Thymus (tissue), 11 donors: ENCODE measurements around the gene M6PR. TPM values are rescaled to one million over a fixed set of nuclear protein-coding genes. Genes with fewer than 3 reads are reported as not detected.

Source experiments
- DNase-seq, 9 donors: peaks; one replicate each; pipeline ENCODE4 v3.0.0-alpha.2; 2013; ENCODE audit warnings: low spot score in 9 of 9, low read depth in 6 of 9, missing footprints in 1 of 9
- H3K27ac ChIP-seq, 2 donors: one replicate each; pipeline ENCODE4 v1.5.1; 2013; ENCODE audit warnings: control low read depth in 1 of 2, low read depth in 1 of 2, low read length in 1 of 2, mild to moderate bottlenecking in 1 of 2, moderate library complexity in 1 of 2
- H3K27me3 ChIP-seq, 2 donors: one replicate each; pipeline ENCODE4 v1.5.1; 2013; ENCODE audit warnings: low read length in 1 of 2; ENCODE audit not compliant: control insufficient read depth in 2 of 2, insufficient read depth in 1 of 2
- H3K36me3 ChIP-seq, 2 donors: one replicate each; pipeline ENCODE4 v1.5.1; 2013; ENCODE audit warnings: low read length in 1 of 2, mild to moderate bottlenecking in 1 of 2, moderate library complexity in 1 of 2; ENCODE audit not compliant: control insufficient read depth in 2 of 2, insufficient read depth in 2 of 2
- H3K4me1 ChIP-seq, 2 donors: one replicate each; pipeline ENCODE4 v1.5.1; 2013; ENCODE audit warnings: low read length in 2 of 2; ENCODE audit not compliant: control insufficient read depth in 2 of 2, insufficient read depth in 2 of 2
- H3K4me3 ChIP-seq, 2 donors: one replicate each; pipeline ENCODE4 v1.5.1; 2013; ENCODE audit warnings: low read length in 2 of 2, control low read depth in 1 of 2, mild to moderate bottlenecking in 1 of 2
- H3K9me3 ChIP-seq, 2 donors: one replicate each; pipeline ENCODE4 v1.5.1; 2013; ENCODE audit warnings: low read length in 1 of 2, mild to moderate bottlenecking in 1 of 2; ENCODE audit not compliant: control insufficient read depth in 2 of 2, insufficient read depth in 1 of 2
- WGBS: extraction: QIAGEN DNeasy Blood & Tissue Kit; methylation state at CpG from one replicate; pipeline ENCODE4 v1.1.7; 2013; 5-methylcytosine and 5-hydroxymethylcytosine counted together
- polyA plus RNA-seq: library from polyadenylated mRNA; stranded (reverse); fragments of 200-250 nt; gene quantifications from one replicate; pipeline ENCODE4 v1.2.3, GENCODE V29; 2013
- total RNA-seq: library from RNA; stranded (reverse); fragments of 120-200 nt; gene quantifications from one replicate; pipeline ENCODE4 v1.2.4, GENCODE V29; 2013
- donor health status: healthy.

M6PR gene
- total and polyA plus RNA-seq, 2 donors: 101 to 166 TPM

DNA sequence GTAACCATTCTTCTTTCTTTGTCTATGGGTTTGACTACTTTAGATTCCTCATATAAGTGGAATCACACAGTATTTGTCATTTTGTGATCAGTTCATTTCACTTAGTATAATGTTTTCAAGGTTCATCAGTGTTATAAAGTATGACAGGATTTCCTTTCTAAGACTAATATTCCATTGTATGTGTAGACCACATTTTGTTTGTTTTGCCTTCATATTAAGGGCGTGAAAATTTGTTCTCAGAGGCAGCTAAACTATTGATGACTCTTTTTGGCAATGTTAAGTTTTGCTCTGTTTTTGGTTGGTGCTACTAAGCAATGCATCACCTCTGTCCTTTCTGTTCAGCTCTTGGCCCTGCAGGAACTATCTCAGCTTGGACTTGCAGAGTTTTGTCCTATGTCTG, 38.2 kb upstream of the M6PR start:
- no peaks in the 10 kb centered on the region for H3K36me3 ChIP-seq
- WGBS: 96% methylated on average over 1 of the region's 1 CpG
- no peak overlapping the region for H3K4me3 ChIP-seq
- no peak for DNase-seq
- peaks cover 5 to 8% of the 10 kb centered on the region in 2 donors for H3K4me1 ChIP-seq
- H3K27ac ChIP-seq: no peak overlapping the region
- H3K9me3 ChIP-seq: no peaks in the 10 kb centered on the region
- no peaks in the 10 kb centered on the region for H3K27me3 ChIP-seq

DNA sequence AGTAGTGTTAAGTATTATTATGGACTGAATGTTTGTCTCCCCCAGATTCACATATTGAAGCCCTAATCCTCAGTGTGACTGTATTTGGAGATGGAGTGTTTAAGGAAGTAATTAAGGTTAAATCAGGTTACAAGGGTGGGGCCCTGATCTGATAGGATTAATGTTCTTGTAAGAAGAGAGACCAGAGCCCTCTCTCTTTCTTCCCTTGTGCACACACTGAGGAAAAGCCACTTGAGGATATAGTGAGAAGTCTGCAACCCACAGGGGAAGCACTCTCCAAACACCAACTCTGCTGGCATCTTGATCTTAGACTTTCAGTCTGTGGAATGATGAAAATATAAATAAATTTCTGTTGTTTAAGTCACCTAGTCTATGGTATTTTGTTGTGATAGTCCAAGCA, 37.7 kb upstream of the M6PR start:
- Histone ChIP-seq H3K4me1 (peaks cover 3 to 5% of the 10 kb centered on the region in 2 donors), H3K4me3 (no peak overlapping the region), H3K36me3 (no peaks in the 10 kb centered on the region), H3K27ac (no peak overlapping the region), H3K9me3 (no peaks in the 10 kb centered on the region), H3K27me3 (no peaks in the 10 kb centered on the region)
- no peak for DNase-seq

DNA sequence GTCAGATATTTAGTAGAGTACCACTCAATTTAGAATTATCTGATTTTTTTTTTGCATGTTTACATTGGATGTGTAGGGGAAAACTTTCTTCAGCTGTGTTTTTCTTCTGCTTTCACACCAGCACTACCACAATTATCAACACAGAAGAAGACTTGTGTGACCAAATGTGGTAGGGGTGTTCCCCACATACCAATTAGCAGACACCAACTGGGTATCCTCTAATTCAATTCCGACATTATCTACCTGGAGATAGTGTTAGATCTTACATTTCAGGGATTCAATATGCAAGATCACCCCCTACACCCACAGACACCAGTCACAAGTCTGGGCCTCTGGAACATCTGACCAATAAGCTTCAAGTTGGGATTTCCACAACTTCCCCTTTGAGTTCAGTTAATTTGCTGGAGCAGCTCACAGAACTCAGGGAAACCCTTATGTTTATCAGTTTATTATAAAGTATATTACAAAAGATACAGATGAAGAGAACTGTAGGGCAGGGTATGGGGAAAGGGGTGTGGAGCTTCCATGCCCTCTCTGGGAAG, 35.8 kb upstream of the M6PR start:
- H3K9me3 ChIP-seq: peaks cover 0 to 5% of the 10 kb centered on the region in 2 donors
- no peaks in the 10 kb centered on the region for H3K36me3 ChIP-seq
- no peak overlapping the region for H3K4me3 ChIP-seq
- 98% methylated on average over 1 of the region's 1 CpG for WGBS
- no peaks in the 10 kb centered on the region for H3K27me3 ChIP-seq
- H3K27ac ChIP-seq: no peak overlapping the region
- H3K4me1 ChIP-seq: no peaks in the 10 kb centered on the region
- DNase-seq: no peak

DNA sequence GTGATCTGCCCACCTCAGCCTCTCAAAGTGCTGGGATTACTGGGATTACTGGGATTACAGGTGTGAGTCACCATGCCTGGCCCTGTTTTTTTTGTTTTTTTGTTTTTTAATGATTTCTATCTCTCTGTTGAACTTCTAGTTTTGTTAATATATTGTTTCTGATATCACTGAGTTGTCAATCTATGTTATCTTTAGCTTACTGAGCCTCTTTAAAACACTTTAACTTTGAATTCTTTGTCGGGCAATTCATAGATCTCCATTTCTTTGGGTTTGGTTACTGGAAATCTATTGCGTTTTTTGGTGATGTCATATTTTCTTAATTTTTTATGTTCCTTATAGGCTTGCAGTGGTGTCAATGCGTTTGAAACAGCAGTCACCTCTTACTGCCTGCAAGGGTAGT, 30.7 kb upstream of the M6PR start:
- Histone ChIP-seq H3K27ac (no peak overlapping the region), H3K27me3 (no peaks in the 10 kb centered on the region), H3K9me3 (peaks cover 0 to 6% of the 10 kb centered on the region in 2 donors), H3K4me1 (no peaks in the 10 kb centered on the region), H3K4me3 (no peak overlapping the region), H3K36me3 (no peaks in the 10 kb centered on the region)
- no peak for DNase-seq
- 98% methylated on average over 3 of the region's 3 CpGs for WGBS

DNA sequence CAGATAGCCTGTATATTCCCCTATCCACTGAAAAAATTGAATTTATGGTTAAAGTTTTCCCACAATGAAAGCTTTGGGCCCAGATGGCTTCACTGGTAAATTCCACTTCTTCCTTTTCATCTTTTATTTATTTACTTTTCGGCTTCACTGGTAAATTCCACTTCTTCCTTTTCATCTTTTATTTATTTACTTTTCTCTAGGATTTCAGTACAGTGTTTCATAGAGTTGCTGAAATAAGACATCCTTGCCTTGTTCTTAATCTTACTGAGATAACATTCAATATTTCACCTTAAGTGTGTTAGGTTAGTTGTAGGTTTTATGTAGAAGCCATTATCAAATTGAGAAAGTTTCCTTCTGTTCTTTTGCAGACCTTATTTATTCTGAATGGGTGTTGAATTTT, 21.0 kb upstream of the M6PR start:
- no peaks in the 10 kb centered on the region for H3K27me3 ChIP-seq
- no peak for DNase-seq
- H3K4me3 ChIP-seq: no peak overlapping the region
- 96% methylated on average over 1 of the region's 1 CpG for WGBS
- H3K9me3 ChIP-seq: peaks cover 1 to 14% of the 10 kb centered on the region in 2 donors
- no peak overlapping the region for H3K27ac ChIP-seq
- H3K4me1 ChIP-seq: no peaks in the 10 kb centered on the region
- H3K36me3 ChIP-seq: no peaks in the 10 kb centered on the region

DNA sequence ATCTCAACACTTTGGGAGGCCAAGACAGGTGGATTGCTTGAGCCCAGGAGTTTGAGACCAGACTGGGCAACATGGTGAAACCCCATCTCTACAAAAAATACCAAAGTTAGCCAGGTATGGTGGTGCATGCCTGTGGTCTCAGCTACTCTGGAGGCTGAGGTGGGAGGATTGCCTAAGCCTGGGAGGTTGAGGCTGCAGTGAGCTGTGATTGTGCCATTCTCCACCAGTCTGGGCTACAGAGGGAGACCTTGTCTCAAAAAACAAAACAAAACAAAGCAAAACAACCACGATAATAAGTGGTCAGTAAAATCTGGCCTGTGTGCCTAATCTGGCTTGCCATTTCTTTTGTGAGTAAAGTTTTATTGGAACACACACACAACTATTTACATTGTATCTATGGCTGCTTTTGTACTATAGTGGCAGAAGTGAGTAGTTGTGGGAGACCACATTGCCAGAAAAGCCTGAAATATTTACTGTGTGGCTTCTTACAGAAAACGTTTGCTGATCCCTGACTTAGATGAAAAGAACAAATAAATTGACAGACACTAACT, 20.5 kb upstream of the M6PR start:
- WGBS: 84% methylated on average over 2 of the region's 2 CpGs
- no peaks in the 10 kb centered on the region for H3K36me3 ChIP-seq
- H3K4me1 ChIP-seq: no peaks in the 10 kb centered on the region
- DNase-seq: no peak
- no peak overlapping the region for H3K4me3 ChIP-seq
- peaks cover 1 to 14% of the 10 kb centered on the region in 2 donors for H3K9me3 ChIP-seq
- no peaks in the 10 kb centered on the region for H3K27me3 ChIP-seq
- H3K27ac ChIP-seq: no peak overlapping the region

DNA sequence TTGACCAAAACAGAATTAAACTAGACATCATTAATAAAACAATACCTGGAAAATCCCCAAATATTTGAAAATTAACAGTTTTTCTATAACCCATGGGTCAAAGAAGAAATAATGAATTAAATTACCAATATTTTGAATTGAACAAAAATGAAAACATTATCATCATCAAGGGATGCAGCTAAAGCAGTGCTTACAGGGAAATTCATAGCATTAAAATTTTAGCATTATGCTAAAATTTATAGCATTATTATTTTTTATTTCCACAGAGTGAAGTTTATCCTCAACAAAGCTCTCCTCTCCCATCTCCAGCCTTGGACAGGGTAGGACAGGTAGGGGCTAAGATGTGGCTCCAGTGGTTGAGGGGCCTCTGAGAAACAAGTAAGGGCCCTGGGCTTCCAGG, 19.3 kb upstream of the M6PR start:
- peaks cover 1 to 14% of the 10 kb centered on the region in 2 donors for H3K9me3 ChIP-seq
- no peaks in the 10 kb centered on the region for H3K36me3 ChIP-seq
- no peaks in the 10 kb centered on the region for H3K4me1 ChIP-seq
- H3K27ac ChIP-seq: no peak overlapping the region
- H3K27me3 ChIP-seq: no peaks in the 10 kb centered on the region
- DNase-seq: no peak
- no peak overlapping the region for H3K4me3 ChIP-seq

DNA sequence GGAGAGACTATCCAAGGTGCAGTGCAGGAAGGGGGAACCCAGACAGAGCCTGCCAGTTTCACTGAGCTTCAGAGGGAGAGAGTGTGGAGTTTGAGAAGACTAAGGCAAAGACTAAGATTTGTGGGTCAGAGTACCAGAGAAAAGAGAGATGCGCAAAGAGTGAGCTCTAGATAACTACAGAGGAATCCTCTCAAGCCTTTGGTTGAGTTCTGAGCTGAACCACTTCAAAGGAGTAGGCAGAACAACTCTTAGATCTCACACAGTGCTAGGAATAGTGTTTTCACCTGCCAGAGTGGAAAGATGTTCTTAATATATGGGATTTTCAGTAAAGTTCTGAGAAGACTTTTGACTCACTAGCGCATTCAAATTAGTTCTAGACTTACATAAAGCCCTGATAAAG, 10.7 kb upstream of the M6PR start:
- 54% methylated on average over 2 of the region's 2 CpGs for WGBS
- H3K4me3 ChIP-seq: no peak overlapping the region
- H3K4me1 ChIP-seq: peaks cover 11 to 27% of the 10 kb centered on the region in 2 donors
- H3K27me3 ChIP-seq: no peaks in the 10 kb centered on the region
- peak in 6 of 9 donors; percentile 36 to 84 (median 52) for DNase-seq
- no peak overlapping the region for H3K27ac ChIP-seq
- peaks cover 0 to 4% of the 10 kb centered on the region in 2 donors for H3K36me3 ChIP-seq
- peaks cover 0 to 14% of the 10 kb centered on the region in 2 donors for H3K9me3 ChIP-seq

DNA sequence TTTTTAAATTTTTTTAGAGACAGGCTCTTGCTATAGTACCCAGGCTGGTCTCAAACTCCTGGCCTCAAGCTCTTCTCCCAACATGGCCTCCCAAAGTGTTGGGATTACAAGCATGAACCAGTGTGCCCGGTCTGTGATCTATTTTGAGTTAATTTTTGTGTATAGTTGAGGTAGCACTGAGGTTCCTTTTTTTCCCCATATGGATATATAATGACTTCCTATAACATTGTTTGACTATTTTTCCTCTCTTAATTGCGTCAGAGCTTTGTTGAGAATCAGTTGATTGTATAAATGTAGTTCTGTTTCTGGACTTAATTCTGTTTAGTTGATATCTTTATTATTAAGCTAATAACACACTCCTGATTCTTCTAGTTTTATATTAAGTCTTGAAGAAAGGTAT, 8.6 kb upstream of the M6PR start:
- Histone ChIP-seq H3K27me3 (no peaks in the 10 kb centered on the region), H3K36me3 (peaks cover 1 to 4% of the 10 kb centered on the region in 2 donors), H3K9me3 (peaks cover 1 to 23% of the 10 kb centered on the region in 2 donors), H3K27ac (no peak overlapping the region), H3K4me1 (peaks cover 13 to 27% of the 10 kb centered on the region in 2 donors), H3K4me3 (no peak overlapping the region)
- WGBS: 67% methylated on average over 2 of the region's 2 CpGs
- DNase-seq: no peak
